Heart left ventricle (tissue), 16 donors: Measurements from ENCODE around the gene HDAC4. TPM values are rescaled to one million over a fixed set of nuclear protein-coding genes. Genes with fewer than 3 reads are reported as not detected.

Experiments
- ATAC-seq, 4 donors: fragments of 200-7000 bp; cut with Tn5 transposase; one replicate each; pipeline ENCODE4 v1.9.1; 2020 to 2022; ENCODE audit warnings: moderate library complexity in 4 of 4, mild to moderate bottlenecking in 3 of 4, moderate number of reproducible peaks in 1 of 4
- DNase-seq, 5 donors: peaks; one replicate each; pipeline ENCODE4 v3.0.0-alpha.2; 2020
- H3K27ac ChIP-seq, 12 donors: fragments of 200-600 bp; sonication (generic) in 4 of 12; one replicate each; pipeline versions ENCODE4 v1.5.0 to v1.8.0; 2016 to 2022; ENCODE audit warnings: mild to moderate bottlenecking in 2 of 12
- H3K27me3 ChIP-seq, 9 donors: fragments of 200-600 bp; sonication (generic) in 2 of 9; one replicate each; pipeline versions ENCODE4 v1.5.1 to v1.8.0; 2016 to 2022; ENCODE audit warnings: mild to moderate bottlenecking in 3 of 9
- H3K36me3 ChIP-seq, 9 donors: fragments of 200-600 bp; sonication (generic) in 2 of 9; one replicate each; pipeline versions ENCODE4 v1.5.0 to v1.8.0; 2018 to 2022; ENCODE audit warnings: mild to moderate bottlenecking in 2 of 9
- H3K4me1 ChIP-seq, 12 donors: fragments of 200-600 bp; sonication (generic) in 4 of 12; one replicate each; pipeline versions ENCODE4 v1.5.0 to v1.8.0; 2016 to 2022; ENCODE audit warnings: mild to moderate bottlenecking in 3 of 12
- H3K4me3 ChIP-seq, 12 donors: fragments of 200-600 bp; sonication (generic) in 4 of 12; one replicate each; pipeline versions ENCODE4 v1.5.0 to v1.8.0; 2017 to 2022; ENCODE audit warnings: mild to moderate bottlenecking in 9 of 12, moderate library complexity in 4 of 12
- H3K9me3 ChIP-seq, 12 donors: fragments of 200-600 bp; sonication (generic) in 4 of 12; one replicate each; pipeline versions ENCODE4 v1.5.0 to v1.8.0; 2016 to 2022; ENCODE audit warnings: mild to moderate bottlenecking in 1 of 12
- POLR2A ChIP-seq, 2 donors: fragments of 450-650 bp; IDR thresholded peaks; one replicate each; pipeline ENCODE4 v1.6.1; 2017; ENCODE audit warnings: antibody characterized with exemption in 2 of 2, mild to moderate bottlenecking in 2 of 2, moderate library complexity in 2 of 2
- WGBS, 4 donors: extraction: QIAGEN DNeasy Blood & Tissue Kit in 2 of 4; methylation state at CpG; one replicate each; pipeline versions ENCODE4 v1.1.5 to v1.1.7; 2013 to 2018; 5-methylcytosine and 5-hydroxymethylcytosine counted together
- intact Hi-C, 10 donors: fragments of 100-400 bp; cut with DNase I; formaldehyde crosslinking; loops; one replicate each; pipeline versions ENCODE4 v1.11.1 to v1.14.2; 2022
- polyA plus RNA-seq, 2 donors: library from polyadenylated mRNA; stranded (reverse); fragments of 200-250 nt; gene quantifications; one replicate each; pipeline ENCODE4 v1.2.3, GENCODE V29; 2013
- total RNA-seq, 9 donors: library from RNA; depleted of rRNA in 2 of 9; stranded (reverse); fragments of >200 nt in 2 of 9; fragmentation: NEBNext Ultra II Directional in 3 of 9; extraction: Animal tissue kit (Norgen Biotek cat#: 25700) in 3 of 9; gene quantifications; one replicate each; pipeline versions ENCODE4 v1.1.0 to v1.2.4, GENCODE V29; 2016 to 2023
- TF ChIP-seq, protein P1 (sequence below), 12 donors: fragments of 200-600 bp; sonication (generic) in 4 of 12; IDR thresholded peaks; one replicate each; pipeline versions ENCODE4 v1.5.0 to v1.8.0; 2018 to 2022; ENCODE audit warnings: antibody characterized with exemption in 12 of 12, mild to moderate bottlenecking in 5 of 12
- donor health status: ischemic (EF 13 %, LVEDD 7.1; RV severe dilation, severe dysfunction).
- donor health status: healthy with polysubstance abuse.
- donor health status: DM: no; HTN: yes; CAD: no.
- donor health status: DM: no; HTN: no; CAD: no.
- donor health status: ischemic (EF 25% LVEDD 6.9; RV normal size, moderate dysfunction).
- donor health status: ischemic (EF 25% LVEDD 5.7; RV mildly dilated, moderate dysfunction).
- donor health status: healthy.
- donor health status: DM: yes; HTN: yes; CAD: no.
- donor health status: ischemic (EF 35%, LVEDD 5.7; RV mildly dilated, moderate dysfunction).
- donor health status: nonischemic (EF 11% LVEDD 7.7; RV severe dilation, severe dysfunction).
- donor health status: DM: yes; HTN: yes; CAD: no.
- donor health status: PGD.
- donor health status: ischemic (EF 29% LVEDD 5.4; RV normal size, mild dysfunction).
- donor health status: nonischemic (EF 23%, LVEDD 6.1; RV moderate dilation, normal function).

Gene HDAC4
- total and polyA plus RNA-seq, 11 donors: 13.9 to 37.6 (median 27.5) TPM

DNA sequence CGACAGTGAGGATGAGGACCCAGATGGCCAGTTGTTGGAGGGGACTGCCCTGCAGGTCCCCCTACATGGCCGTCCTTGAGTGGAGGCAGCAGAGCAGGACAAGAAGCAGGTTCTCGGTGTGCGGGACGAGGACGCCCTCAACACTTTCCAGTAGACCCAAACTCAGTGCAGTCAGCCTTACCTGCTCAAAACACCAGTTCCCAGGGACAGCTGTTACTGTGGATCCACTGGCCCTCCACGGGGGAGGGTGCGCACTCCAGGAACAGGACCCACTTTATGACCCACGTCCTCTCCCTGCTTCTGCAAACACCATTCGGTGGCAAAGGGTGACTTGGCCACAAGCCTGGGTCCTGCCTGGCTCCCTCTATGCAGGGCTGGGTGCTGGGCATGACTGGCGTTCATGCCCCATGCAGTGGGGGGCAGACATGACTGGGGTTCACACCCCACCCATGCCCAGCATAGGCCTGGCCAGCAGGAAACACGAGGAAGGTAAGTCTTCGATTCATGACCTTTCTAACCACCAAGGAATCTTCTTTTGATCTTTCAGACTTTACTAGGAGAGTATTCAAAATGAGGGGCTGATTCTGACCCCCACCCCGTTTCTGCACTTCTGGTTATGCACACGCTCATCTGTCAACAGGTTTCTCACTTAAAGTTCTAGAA is 233.7 kb downstream of the HDAC4 start:
- peak in 3 of 4 donors; percentile 27 to 44 (median 30) for ATAC-seq
- Histone ChIP-seq H3K4me3 (no peak overlapping the region), H3K27ac (peak overlapping the region in 2 of 12 donors; percentile 20 to 34), H3K27me3 (no peaks in the 10 kb centered on the region), H3K9me3 (peaks cover 0 to 19% (median 10%) of the 10 kb centered on the region in 12 donors), H3K36me3 (peaks cover 0 to 51% (median 20%) of the 10 kb centered on the region in 9 donors), H3K4me1 (peaks cover 0 to 15% (median 4%) of the 10 kb centered on the region in 12 donors)
- intact Hi-C loops: no loop called here
- WGBS, 4 donors: 87 to 90% (median 89%) methylated on average over 14 to 15 of the region's 15 CpGs
- peak in 2 of 5 donors; percentile 28 to 40 for DNase-seq
- TF ChIP-seq, protein P1, sequence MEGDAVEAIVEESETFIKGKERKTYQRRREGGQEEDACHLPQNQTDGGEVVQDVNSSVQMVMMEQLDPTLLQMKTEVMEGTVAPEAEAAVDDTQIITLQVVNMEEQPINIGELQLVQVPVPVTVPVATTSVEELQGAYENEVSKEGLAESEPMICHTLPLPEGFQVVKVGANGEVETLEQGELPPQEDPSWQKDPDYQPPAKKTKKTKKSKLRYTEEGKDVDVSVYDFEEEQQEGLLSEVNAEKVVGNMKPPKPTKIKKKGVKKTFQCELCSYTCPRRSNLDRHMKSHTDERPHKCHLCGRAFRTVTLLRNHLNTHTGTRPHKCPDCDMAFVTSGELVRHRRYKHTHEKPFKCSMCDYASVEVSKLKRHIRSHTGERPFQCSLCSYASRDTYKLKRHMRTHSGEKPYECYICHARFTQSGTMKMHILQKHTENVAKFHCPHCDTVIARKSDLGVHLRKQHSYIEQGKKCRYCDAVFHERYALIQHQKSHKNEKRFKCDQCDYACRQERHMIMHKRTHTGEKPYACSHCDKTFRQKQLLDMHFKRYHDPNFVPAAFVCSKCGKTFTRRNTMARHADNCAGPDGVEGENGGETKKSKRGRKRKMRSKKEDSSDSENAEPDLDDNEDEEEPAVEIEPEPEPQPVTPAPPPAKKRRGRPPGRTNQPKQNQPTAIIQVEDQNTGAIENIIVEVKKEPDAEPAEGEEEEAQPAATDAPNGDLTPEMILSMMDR (IDR thresholded peaks at IDR 0.05): no peak
- no peak for TF ChIP-seq POLR2A (IDR thresholded peaks at IDR 0.05)

DNA sequence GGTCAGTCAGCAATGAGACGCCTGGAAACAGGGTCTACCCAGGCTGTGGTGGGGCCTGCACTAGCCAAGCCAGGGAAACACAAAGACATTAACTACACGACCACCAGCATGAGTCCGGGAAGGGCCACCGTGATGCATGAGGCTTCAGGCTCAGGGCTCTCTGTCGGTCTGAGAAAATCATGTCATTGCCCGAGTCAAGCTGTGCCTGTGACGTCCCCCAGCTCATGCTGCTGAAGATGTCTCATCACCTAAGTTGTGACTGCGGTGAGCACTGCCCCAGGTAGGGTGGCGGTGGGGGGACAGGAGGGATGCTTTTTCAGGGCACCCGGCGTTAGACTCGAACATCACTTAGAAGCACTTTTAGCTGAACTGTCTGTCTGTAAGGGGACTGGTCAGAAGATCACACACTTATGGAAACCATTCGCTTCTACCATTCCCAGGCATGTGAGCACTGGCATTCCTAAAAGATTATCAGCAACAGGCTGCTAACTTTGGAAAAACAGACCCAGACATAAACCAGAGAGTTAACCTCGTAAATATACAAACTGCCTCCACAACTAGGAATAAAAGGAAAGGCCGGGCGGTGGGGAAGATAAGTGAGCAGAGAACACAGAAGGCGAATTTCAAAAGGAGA is 234.5 kb downstream of the HDAC4 start:
- intact Hi-C loops: no loop called here
- Histone ChIP-seq H3K4me3 (no peak overlapping the region), H3K27ac (peak overlapping the region in 3 of 12 donors; percentile 8 to 55 (median 20)), H3K27me3 (no peaks in the 10 kb centered on the region), H3K4me1 (peaks cover 0 to 15% (median 4%) of the 10 kb centered on the region in 12 donors), H3K9me3 (peaks cover 0 to 11% (median 5%) of the 10 kb centered on the region in 12 donors), H3K36me3 (peaks cover 0 to 56% (median 21%) of the 10 kb centered on the region in 9 donors)
- 63 to 69% (median 65%) methylated on average over 17 of the region's 17 CpGs for WGBS, 4 donors
- peak in 3 of 5 donors; percentile 6 to 29 (median 20) for DNase-seq
- ATAC-seq: peak in 1 of 4 donors; percentile 56
- TF ChIP-seq, protein P1 (IDR thresholded peaks at IDR 0.05): no peak

DNA sequence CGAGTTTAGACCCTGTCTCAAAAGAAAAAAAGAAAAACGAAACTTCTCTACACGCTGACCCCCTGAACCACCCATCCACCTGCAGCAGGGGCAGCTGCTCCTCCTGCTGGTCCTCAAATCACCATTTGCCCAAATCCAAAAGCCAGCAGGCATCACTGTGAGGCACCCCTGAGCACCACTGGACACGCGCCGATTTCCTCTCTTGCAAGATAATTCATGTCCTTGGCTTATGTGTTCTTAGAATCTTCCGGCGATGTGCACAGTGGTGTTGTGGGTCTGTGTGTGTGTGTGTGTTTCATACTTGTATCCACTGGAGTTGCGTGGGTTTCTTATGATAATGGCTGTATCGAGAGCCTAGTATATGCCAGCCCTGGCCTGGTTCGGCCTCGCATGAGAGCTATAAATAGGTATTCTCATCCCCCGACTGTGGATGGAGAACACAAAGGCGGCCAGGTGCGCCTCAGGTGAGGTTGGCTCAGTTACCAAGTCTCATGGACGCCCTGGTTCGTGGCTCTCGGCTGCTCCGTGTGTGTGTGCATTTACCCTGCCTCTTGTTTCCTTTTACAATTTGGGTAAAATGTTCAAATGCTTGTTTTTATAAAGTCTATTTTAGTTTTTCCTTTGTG is 235.5 kb downstream of the HDAC4 start:
- Histone ChIP-seq H3K27me3 (no peaks in the 10 kb centered on the region), H3K4me1 (peaks cover 0 to 15% (median 4%) of the 10 kb centered on the region in 12 donors), H3K4me3 (no peak overlapping the region), H3K9me3 (peaks cover 0 to under 1% (median 0%) of the 10 kb centered on the region in 12 donors), H3K27ac (no peak overlapping the region), H3K36me3 (peaks cover 0 to 66% (median 31%) of the 10 kb centered on the region in 9 donors)
- intact Hi-C loops: no loop called here
- peak in 3 of 5 donors; percentile 2 to 23 (median 10) for DNase-seq
- TF ChIP-seq, protein P1 (IDR thresholded peaks at IDR 0.05): no peak
- TF ChIP-seq POLR2A (IDR thresholded peaks at IDR 0.05): no peak
- WGBS, 4 donors: 87 to 91% (median 89%) methylated on average over 19 of the region's 19 CpGs
- ATAC-seq: no peak
